HG02885 (cell line): ENCODE results near the gene TNXB.
"Not testable (repeated sequence)": the region's sequence is repeated elsewhere in the genome, so short reads cannot be mapped to it uniquely, and the experiment has no call there.

ENCODE experiments used
- ATAC-seq: cut with Tn5 transposase; IDR thresholded peaks from one replicate; pipeline ENCODE4 v1.9.1; 2021; ENCODE audit warnings: mild to moderate bottlenecking; ENCODE audit not compliant: unreplicated experiment, poor library complexity

TNXB gene

GRCh38 chr6:32146287-32146686, 37.1 kb upstream of the TNXB start:
- no peak for ATAC-seq

- ATAC-seq, result not testable (repeated sequence)
These were observed 35.1 kb upstream of the TNXB start for GRCh38 chr6:32144238-32144637.

- no peak for ATAC-seq
These were observed 31.4 kb upstream of the TNXB start for GRCh38 chr6:32140420-32141046.

GRCh38 chr6:32139590-32139989, 30.5 kb upstream of the TNXB start:
- no peak for ATAC-seq

GRCh38 chr6:32137454-32137853, 28.3 kb upstream of the TNXB start:
- ATAC-seq, result no peak

GRCh38 chr6:32133786-32134185, 24.6 kb upstream of the TNXB start:
- no peak for ATAC-seq

GRCh38 chr6:32132110-32132509, 23.0 kb upstream of the TNXB start:
- ATAC-seq, result no peak

GRCh38 chr6:32131439-32131948, 22.4 kb upstream of the TNXB start:
- no peak for ATAC-seq

GRCh38 chr6:32129297-32130088, 20.4 kb upstream of the TNXB start:
- ATAC-seq, result no peak

- no peak for ATAC-seq
These were observed 19.7 kb upstream of the TNXB start for GRCh38 chr6:32128751-32129296.

GRCh38 chr6:32127717-32128592, 18.8 kb upstream of the TNXB start, which contains the start of gene ATF6B:
Gene ATF6B, minus strand, starts transcription at chr6:32128246. Its CDS starts 39 bp downstream, at chr6:32128207.
- peak; percentile 81 for ATAC-seq

GRCh38 chr6:32127409-32127716, 18.2 kb upstream of the TNXB start:
- ATAC-seq, result no peak

GRCh38 chr6:32126880-32127279, 17.7 kb upstream of the TNXB start:
- no peak for ATAC-seq

GRCh38 chr6:32123681-32124080, 14.5 kb upstream of the TNXB start:
- ATAC-seq, result no peak

- no peak for ATAC-seq
These were observed 11.5 kb upstream of the TNXB start for GRCh38 chr6:32120573-32121059.

GRCh38 chr6:32118782-32119628, 9.9 kb upstream of the TNXB start:
- ATAC-seq, result peak; percentile 45

GRCh38 chr6:32117461-32117860, 8.3 kb upstream of the TNXB start:
- ATAC-seq, result no peak

GRCh38 chr6:32116674-32117073, 7.5 kb upstream of the TNXB start:
- no peak for ATAC-seq

GRCh38 chr6:32115623-32116022, 6.5 kb upstream of the TNXB start:
- no peak for ATAC-seq

GRCh38 chr6:32114796-32115195, 5.7 kb upstream of the TNXB start:
- no peak for ATAC-seq
